K562 (cell line): ENCODE results near the gene ARFGEF3.

Source experiments
- AFF4 ChIP-seq: sonication (generic); formaldehyde crosslinking; IDR thresholded peaks from 2 replicates; pipeline ENCODE4 v1.8.0; 2023; ENCODE audit warnings: mild to moderate bottlenecking, missing genetic modification reagents
- CREB1 ChIP-seq, 2 experiments: sonication (generic) in 1 of 2; formaldehyde crosslinking in 1 of 2; IDR thresholded peaks; 2 replicates each; pipeline versions ENCODE4 v1.6.1 to v1.8.0; 2012 to 2022; ENCODE audit warnings: inconsistent platforms in 1 of 2, mild to moderate bottlenecking in 1 of 2, missing genetic modification reagents in 1 of 2, moderate library complexity in 1 of 2
- EZH2 ChIP-seq: IDR thresholded peaks from 2 replicates; pipeline ENCODE4 v1.6.1; 2012; ENCODE audit warnings: low read depth, mild to moderate bottlenecking, inconsistent platforms, low read length, borderline replicate concordance
- MAZ ChIP-seq, 2 experiments: fragments of 450-650 bp in 1 of 2; sonication (generic) in 1 of 2; formaldehyde crosslinking; IDR thresholded peaks in 1 of 2; conservative IDR thresholded peaks in 1 of 2; 2 replicates each; pipeline versions ENCODE4 v1.4.0 to v1.5.0; 2020; ENCODE audit warnings: mild to moderate bottlenecking in 1 of 2, missing genetic modification reagents in 1 of 2
- MYC ChIP-seq, 2 experiments: fragments of 250-450 bp in 1 of 2; sonication (Bioruptor Pico) in 1 of 2; IDR thresholded peaks; 2 replicates each; pipeline versions ENCODE4 v1.5.1 to v1.6.1; 2012 to 2021; ENCODE audit warnings: low read depth in 2 of 2, borderline replicate concordance in 1 of 2, improper control_type of control experiment in 1 of 2, low read length in 1 of 2, mild to moderate bottlenecking in 1 of 2, moderate library complexity in 1 of 2
- POLR2A ChIP-seq: fragments of 450-650 bp; conservative IDR thresholded peaks from 2 replicates; pipeline ENCODE4 v1.6.1; 2016
- TCF7L2 ChIP-seq: fragments of 150-350 bp; IDR thresholded peaks from 2 replicates; pipeline ENCODE4 v1.6.1; 2016; ENCODE audit warnings: low read depth, mild to moderate bottlenecking, low read length, moderate library complexity
- TEAD4 ChIP-seq, 2 experiments: sonication (generic) in 1 of 2; formaldehyde crosslinking in 1 of 2; IDR thresholded peaks; 2 replicates each; pipeline versions ENCODE4 v1.6.1 to v1.8.0; 2012 to 2022; ENCODE audit warnings: borderline replicate concordance in 1 of 2, inconsistent platforms in 1 of 2, low read length in 1 of 2, mild to moderate bottlenecking in 1 of 2, missing genetic modification reagents in 1 of 2
- ZNF445 ChIP-seq: fragments of 250-450 bp; sonication (Bioruptor Pico); IDR thresholded peaks from 2 replicates; pipeline ENCODE4 v1.4.0; 2020; ENCODE audit warnings: low read depth, mild to moderate bottlenecking, moderate library complexity

GRCh38 chr6:138321934-138322333 lies 160.2 kb downstream of the ARFGEF3 start:
- no peak for TF ChIP-seq CREB1 (IDR thresholded peaks at IDR 0.05)
- TF ChIP-seq CREB1 (CRISPR knock-in tag; IDR thresholded peaks at IDR 0.05) = no peak
- TF ChIP-seq TEAD4 (IDR thresholded peaks at IDR 0.05; ENCODE audit: low read length) = no peak
- TF ChIP-seq TEAD4 (CRISPR knock-in tag; IDR thresholded peaks at IDR 0.05; ENCODE audit: borderline replicate concordance) = no peak
- no peak for TF ChIP-seq MYC (IDR thresholded peaks at IDR 0.05; ENCODE audit: low read depth, low read length)
- no peak for TF ChIP-seq MYC (CRISPR knock-in tag; IDR thresholded peaks at IDR 0.05; ENCODE audit: borderline replicate concordance, low read depth)
- no peak for TF ChIP-seq AFF4 (CRISPR knock-in tag)
- TF ChIP-seq POLR2A = no peak
- no peak for TF ChIP-seq TCF7L2
- TF ChIP-seq MAZ (CRISPR knock-in tag; conservative IDR thresholded peaks at IDR 0.05 in 1 of 2, IDR thresholded peaks at IDR 0.05 in 1 of 2) = no peak
- no peak for TF ChIP-seq ZNF445 (CRISPR knock-in tag)
- TF ChIP-seq EZH2 = no peak
